Ascending aorta (tissue), 2 donors: Measurements from ENCODE around the gene CTNND2. TPM values are rescaled to one million over a fixed set of nuclear protein-coding genes. Genes with fewer than 3 reads are reported as not detected.
A peak's percentile ranks its signal among the peaks of the same experiment; 100 is the strongest.

Experiments used
- DNase-seq, 2 donors: peaks; one replicate each; pipeline ENCODE4 v3.0.0-alpha.2; 2019; ENCODE audit warnings: low spot score in 2 of 2
- H3K27ac ChIP-seq, 2 donors: fragments of 200-600 bp; sonication (generic); one replicate each; pipeline ENCODE4 v1.5.1; 2016 to 2017; ENCODE audit warnings: mild to moderate bottlenecking in 1 of 2
- H3K27me3 ChIP-seq: fragments of 200-600 bp; sonication (generic); one replicate; pipeline ENCODE4 v1.5.1; 2017
- H3K36me3 ChIP-seq, 2 donors: fragments of 200-600 bp; sonication (generic); one replicate each; pipeline ENCODE4 v1.5.1; 2016
- H3K4me1 ChIP-seq, 2 donors: fragments of 200-600 bp; sonication (generic); one replicate each; pipeline ENCODE4 v1.5.1; 2016 to 2017; ENCODE audit warnings: mild to moderate bottlenecking in 1 of 2
- H3K4me3 ChIP-seq, 2 donors: fragments of 200-600 bp; sonication (generic); one replicate each; pipeline ENCODE4 v1.5.1; 2016 to 2017; ENCODE audit warnings: mild to moderate bottlenecking in 1 of 2
- H3K9me3 ChIP-seq, 2 donors: fragments of 200-600 bp; sonication (generic); one replicate each; pipeline ENCODE4 v1.5.1; 2016
- intact Hi-C: fragments of 100-400 bp; cut with DNase I; formaldehyde crosslinking; loops from one replicate; pipeline ENCODE4 v1.15.1; 2023
- total RNA-seq: library from RNA; depleted of rRNA; stranded (reverse); fragments of >200 nt; gene quantifications from one replicate; pipeline ENCODE4 v1.1.0, GENCODE V29; 2016
- TF ChIP-seq, protein P1 (sequence below), 3 experiments: fragments of 200-600 bp in 2 of 3; fragments of 450-650 bp in 1 of 3; sonication (generic) in 2 of 3; IDR thresholded peaks; one replicate each; pipeline ENCODE4 v1.5.1; 2016 to 2019; ENCODE audit warnings: antibody characterized with exemption in 3 of 3, mild to moderate bottlenecking in 1 of 3, moderate library complexity in 1 of 3

CTNND2 gene
- total RNA-seq, 1 donor from 2014 or later = 0.11 TPM

DNA sequence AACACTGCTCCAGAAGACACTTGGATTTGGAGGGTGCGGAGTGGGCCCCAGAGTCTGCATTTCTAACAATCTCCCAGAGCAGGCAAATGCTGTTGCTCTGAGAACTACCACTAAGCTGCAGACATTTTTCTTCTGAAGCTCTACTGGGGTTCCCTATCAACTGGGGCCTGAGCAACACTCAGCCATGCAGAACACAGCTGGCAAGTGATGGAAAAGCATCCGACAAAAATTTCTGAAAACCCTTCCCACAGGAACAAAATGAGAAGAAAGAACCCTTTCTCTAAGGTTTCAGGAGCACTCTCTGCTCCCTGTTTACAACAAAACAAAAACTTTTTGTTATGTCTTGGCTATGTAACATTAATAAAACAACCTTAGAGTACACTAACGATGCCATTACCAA, 516.9 kb downstream of the CTNND2 start:
- Histone ChIP-seq H3K4me3 (no peak overlapping the region), H3K4me1 (no peaks in the 10 kb centered on the region), H3K27ac (no peak overlapping the region), H3K9me3 (no peaks in the 10 kb centered on the region), H3K27me3 (no peaks in the 10 kb centered on the region), H3K36me3 (no peaks in the 10 kb centered on the region)
- TF ChIP-seq, protein P1, sequence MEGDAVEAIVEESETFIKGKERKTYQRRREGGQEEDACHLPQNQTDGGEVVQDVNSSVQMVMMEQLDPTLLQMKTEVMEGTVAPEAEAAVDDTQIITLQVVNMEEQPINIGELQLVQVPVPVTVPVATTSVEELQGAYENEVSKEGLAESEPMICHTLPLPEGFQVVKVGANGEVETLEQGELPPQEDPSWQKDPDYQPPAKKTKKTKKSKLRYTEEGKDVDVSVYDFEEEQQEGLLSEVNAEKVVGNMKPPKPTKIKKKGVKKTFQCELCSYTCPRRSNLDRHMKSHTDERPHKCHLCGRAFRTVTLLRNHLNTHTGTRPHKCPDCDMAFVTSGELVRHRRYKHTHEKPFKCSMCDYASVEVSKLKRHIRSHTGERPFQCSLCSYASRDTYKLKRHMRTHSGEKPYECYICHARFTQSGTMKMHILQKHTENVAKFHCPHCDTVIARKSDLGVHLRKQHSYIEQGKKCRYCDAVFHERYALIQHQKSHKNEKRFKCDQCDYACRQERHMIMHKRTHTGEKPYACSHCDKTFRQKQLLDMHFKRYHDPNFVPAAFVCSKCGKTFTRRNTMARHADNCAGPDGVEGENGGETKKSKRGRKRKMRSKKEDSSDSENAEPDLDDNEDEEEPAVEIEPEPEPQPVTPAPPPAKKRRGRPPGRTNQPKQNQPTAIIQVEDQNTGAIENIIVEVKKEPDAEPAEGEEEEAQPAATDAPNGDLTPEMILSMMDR (IDR thresholded peaks at IDR 0.05) = no peak
- intact Hi-C loops = no loop called here
- DNase-seq = no peak

DNA sequence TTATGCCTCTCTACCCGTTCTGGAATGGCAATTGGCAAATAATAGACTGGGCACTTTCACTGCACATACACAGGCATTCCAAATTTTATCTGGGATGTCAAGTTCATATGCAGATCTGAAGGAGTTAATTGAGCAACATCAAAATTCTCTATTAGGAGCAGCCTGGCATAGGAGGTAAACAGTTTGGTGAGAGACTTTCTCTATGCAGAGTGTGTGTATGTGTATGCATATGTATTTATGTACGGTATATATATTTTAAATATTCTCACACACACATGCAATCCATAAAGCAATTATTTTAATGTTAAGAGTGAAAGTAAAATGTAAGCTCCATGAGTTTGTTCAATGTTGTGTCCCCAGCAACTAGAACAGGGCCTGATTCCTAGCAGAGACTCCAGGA, 517.8 kb downstream of the CTNND2 start:
- intact Hi-C loops = no loop called here
- DNase-seq = no peak
- Histone ChIP-seq H3K9me3 (no peaks in the 10 kb centered on the region), H3K4me1 (no peaks in the 10 kb centered on the region), H3K4me3 (no peak overlapping the region), H3K36me3 (no peaks in the 10 kb centered on the region), H3K27me3 (no peaks in the 10 kb centered on the region), H3K27ac (no peak overlapping the region)
- TF ChIP-seq, protein P1 (IDR thresholded peaks at IDR 0.05) = no peak

DNA sequence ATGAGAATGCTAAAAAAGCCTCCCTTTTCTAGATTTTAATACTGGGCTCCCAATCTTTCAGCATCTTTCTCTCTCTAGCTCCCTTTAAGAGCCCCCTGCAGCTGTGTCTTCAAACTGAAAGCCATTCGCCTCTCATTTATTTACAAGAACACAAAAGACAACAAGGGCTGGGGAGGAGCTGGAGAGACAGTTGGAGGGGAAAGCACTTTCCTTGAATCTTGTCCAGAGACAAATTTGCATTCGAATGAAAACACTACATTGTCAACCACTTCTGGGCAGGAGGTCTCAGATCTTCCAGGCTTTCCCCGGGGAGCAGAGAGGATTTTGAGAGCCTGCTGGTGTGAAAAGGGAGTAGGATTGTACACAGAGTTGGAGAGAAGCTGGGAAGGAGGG, 518.3 kb downstream of the CTNND2 start:
- intact Hi-C loops = no loop called here
- H3K36me3 ChIP-seq = no peaks in the 10 kb centered on the region
- TF ChIP-seq, protein P1 (IDR thresholded peaks at IDR 0.05) = no peak
- DNase-seq = no peak
- peak overlapping the region in 1 of 2 donors; percentile 22 for H3K4me3 ChIP-seq
- H3K27ac ChIP-seq = no peak overlapping the region
- no peaks in the 10 kb centered on the region for H3K9me3 ChIP-seq
- no peaks in the 10 kb centered on the region for H3K4me1 ChIP-seq
- no peaks in the 10 kb centered on the region for H3K27me3 ChIP-seq

DNA sequence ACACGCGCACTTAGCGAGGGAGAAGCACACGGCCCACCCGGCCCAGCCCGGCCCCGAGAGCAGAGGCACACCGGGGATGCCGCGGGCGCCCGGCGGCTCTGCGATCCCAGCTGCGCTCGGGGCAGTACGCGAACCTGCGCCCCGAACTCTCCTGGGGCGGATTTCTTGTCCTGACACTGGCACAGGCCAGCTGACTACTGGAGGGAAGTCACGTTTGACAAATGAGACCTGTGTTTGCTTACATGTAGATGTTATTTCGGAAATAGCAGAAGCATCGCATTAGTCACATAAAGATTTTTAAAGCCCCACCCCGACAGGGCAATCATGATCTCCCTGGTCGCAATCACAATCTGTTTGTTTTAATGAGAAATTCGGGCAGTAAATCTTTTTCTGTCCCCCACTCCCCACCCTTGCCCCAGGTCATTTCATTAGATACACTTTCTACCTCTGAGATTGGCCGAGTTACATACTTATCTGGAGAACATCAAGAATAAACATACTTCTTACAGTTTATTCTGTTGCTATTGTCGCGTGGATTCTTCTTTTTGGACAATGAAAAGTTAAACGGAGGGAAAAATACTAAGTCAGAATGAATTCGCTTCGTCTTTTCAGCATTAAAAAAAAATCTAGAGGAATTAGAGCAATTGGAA, 518.9 kb downstream of the CTNND2 start:
- intact Hi-C loops = no loop called here
- Histone ChIP-seq H3K27ac (no peak overlapping the region), H3K4me3 (peak overlapping the region in 1 of 2 donors; percentile 22), H3K4me1 (no peaks in the 10 kb centered on the region), H3K27me3 (no peaks in the 10 kb centered on the region), H3K36me3 (no peaks in the 10 kb centered on the region), H3K9me3 (no peaks in the 10 kb centered on the region)
- no peak for DNase-seq
- TF ChIP-seq, protein P1 (IDR thresholded peaks at IDR 0.05) = no peak

DNA sequence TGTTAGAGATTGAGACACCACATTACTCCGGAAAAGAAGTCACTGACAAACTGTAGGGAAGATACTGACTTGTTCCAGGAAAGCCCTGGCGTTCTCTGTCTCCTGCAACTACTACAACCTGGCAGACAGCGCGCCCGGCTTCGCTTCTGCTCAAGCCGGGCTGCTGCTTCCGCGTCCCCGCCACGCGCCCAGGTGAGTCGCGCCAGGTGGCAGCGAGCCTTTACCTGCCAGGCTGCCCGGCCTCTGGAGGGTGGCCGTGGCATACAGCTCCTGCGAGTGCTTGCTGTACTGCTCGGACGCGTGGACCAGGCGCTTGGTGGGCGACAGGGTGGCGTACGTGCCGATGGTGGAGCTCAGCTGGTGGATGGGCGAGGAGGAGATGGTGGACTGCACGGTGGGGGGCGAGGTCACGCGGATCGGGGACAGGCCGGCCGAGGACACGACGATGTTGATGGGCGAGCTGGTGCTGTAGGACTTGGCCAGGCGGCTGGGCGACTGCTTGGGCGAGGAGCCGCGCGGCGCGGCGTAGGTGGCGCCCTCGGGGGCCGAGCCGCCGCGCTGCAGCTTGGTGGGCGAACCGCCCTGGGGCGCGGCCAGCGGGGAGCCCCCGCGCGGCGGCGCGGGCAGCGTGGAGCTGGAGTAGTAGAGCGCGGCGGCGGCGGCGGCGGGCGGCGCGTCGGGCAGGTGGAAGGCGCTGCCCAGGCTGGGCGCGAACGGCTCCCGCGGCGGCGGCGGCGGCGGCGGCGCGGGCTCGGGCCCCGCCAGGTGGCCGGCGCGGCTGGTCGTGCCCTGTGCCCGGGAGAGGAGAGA, 519.6 kb downstream of the CTNND2 start:
- peak overlapping the region in 1 of 2 donors; percentile 22 for H3K4me3 ChIP-seq
- TF ChIP-seq, protein P1 (IDR thresholded peaks at IDR 0.05) = no peak
- H3K4me1 ChIP-seq = no peaks in the 10 kb centered on the region
- no peak overlapping the region for H3K27ac ChIP-seq
- intact Hi-C loops = no loop called here
- H3K36me3 ChIP-seq = no peaks in the 10 kb centered on the region
- no peak for DNase-seq
- H3K9me3 ChIP-seq = no peaks in the 10 kb centered on the region
- no peaks in the 10 kb centered on the region for H3K27me3 ChIP-seq
